Esophagus muscularis mucosa (tissue), 4 donors: Measurements from ENCODE around the gene RFFL. TPM values are rescaled to one million over a fixed set of nuclear protein-coding genes. Genes with fewer than 3 reads are reported as not detected.

Experiments used
- DNase-seq: peaks from one replicate; pipeline ENCODE4 v3.0.0-alpha.2; 2017; ENCODE audit errors: extremely low spot score
- H3K27ac ChIP-seq, 4 donors: fragments of 200-600 bp; sonication (generic); replicated peaks in 1 of 4; 1 replicate in 3 of 4; 2 replicates in 1 of 4; pipeline ENCODE4 v1.5.1; 2016 to 2019; ENCODE audit warnings: mild to moderate bottlenecking in 1 of 4
- H3K27me3 ChIP-seq, 4 donors: fragments of 200-600 bp; sonication (generic); one replicate each; pipeline versions ENCODE4 v1.5.1 to v1.6.0; 2016 to 2019
- H3K36me3 ChIP-seq, 4 donors: fragments of 200-600 bp; sonication (generic); one replicate each; pipeline ENCODE4 v1.5.1; 2016 to 2019
- H3K4me1 ChIP-seq, 4 donors: fragments of 200-600 bp; sonication (generic); one replicate each; pipeline ENCODE4 v1.5.1; 2016 to 2019
- H3K4me3 ChIP-seq, 4 donors: fragments of 200-600 bp; sonication (generic); 1 replicate in 2 of 4; 2 replicates in 2 of 4; pipeline ENCODE4 v1.5.1; 2016 to 2019; ENCODE audit warnings: mild to moderate bottlenecking in 4 of 4, moderate library complexity in 1 of 4
- H3K9me3 ChIP-seq, 4 donors: fragments of 200-600 bp; sonication (generic); 1 replicate in 3 of 4; 2 replicates in 1 of 4; pipeline ENCODE4 v1.5.1; 2016 to 2019
- EP300 ChIP-seq: sonication (generic); formaldehyde crosslinking; IDR thresholded peaks from one replicate; pipeline ENCODE4 v1.6.1; 2017; ENCODE audit warnings: antibody characterized with exemption
- POLR2A ChIP-seq: fragments of 450-650 bp; IDR thresholded peaks from one replicate; pipeline ENCODE4 v1.6.1; 2017; ENCODE audit warnings: antibody characterized with exemption, moderate library complexity, mild to moderate bottlenecking, low read depth
- POLR2AphosphoS5 ChIP-seq, 2 donors: sonication (generic); formaldehyde crosslinking; IDR thresholded peaks; one replicate each; pipeline ENCODE4 v1.6.1; 2017; ENCODE audit warnings: antibody characterized with exemption in 2 of 2
- WGBS: methylation state at CpG from one replicate; pipeline ENCODE4 v1.1.5; 2018; 5-methylcytosine and 5-hydroxymethylcytosine counted together
- intact Hi-C: fragments of 100-400 bp; cut with DNase I; formaldehyde crosslinking; loops from one replicate; pipeline ENCODE4 v1.15.1; 2023
- total RNA-seq, 4 donors: library from RNA; depleted of rRNA; stranded (reverse); fragments of >200 nt; gene quantifications; one replicate each; pipeline versions ENCODE4 v1.1.0 to v1.2.1, GENCODE V29; 2016
- TF ChIP-seq, protein P1 (sequence below), 3 experiments: fragments of 200-600 bp in 2 of 3; fragments of 450-650 bp in 1 of 3; sonication (generic) in 2 of 3; IDR thresholded peaks; one replicate each; pipeline ENCODE4 v1.5.1; 2017 to 2019; ENCODE audit warnings: antibody characterized with exemption in 3 of 3, mild to moderate bottlenecking in 2 of 3, moderate library complexity in 1 of 3

Gene RFFL
- total RNA-seq, 4 donors from 2014 or later = 19.5 to 40.9 (median 33.3) TPM

GRCh38 chr17:35068249-35068648, 4.7 kb upstream of the RFFL start:
- TF ChIP-seq POLR2AphosphoS5 (IDR thresholded peaks at IDR 0.05) = no peak
- no peak for TF ChIP-seq POLR2A
- TF ChIP-seq EP300 = no peak
- TF ChIP-seq, protein P1, sequence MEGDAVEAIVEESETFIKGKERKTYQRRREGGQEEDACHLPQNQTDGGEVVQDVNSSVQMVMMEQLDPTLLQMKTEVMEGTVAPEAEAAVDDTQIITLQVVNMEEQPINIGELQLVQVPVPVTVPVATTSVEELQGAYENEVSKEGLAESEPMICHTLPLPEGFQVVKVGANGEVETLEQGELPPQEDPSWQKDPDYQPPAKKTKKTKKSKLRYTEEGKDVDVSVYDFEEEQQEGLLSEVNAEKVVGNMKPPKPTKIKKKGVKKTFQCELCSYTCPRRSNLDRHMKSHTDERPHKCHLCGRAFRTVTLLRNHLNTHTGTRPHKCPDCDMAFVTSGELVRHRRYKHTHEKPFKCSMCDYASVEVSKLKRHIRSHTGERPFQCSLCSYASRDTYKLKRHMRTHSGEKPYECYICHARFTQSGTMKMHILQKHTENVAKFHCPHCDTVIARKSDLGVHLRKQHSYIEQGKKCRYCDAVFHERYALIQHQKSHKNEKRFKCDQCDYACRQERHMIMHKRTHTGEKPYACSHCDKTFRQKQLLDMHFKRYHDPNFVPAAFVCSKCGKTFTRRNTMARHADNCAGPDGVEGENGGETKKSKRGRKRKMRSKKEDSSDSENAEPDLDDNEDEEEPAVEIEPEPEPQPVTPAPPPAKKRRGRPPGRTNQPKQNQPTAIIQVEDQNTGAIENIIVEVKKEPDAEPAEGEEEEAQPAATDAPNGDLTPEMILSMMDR (IDR thresholded peaks at IDR 0.05) = no peak
- no peak for DNase-seq
- Histone ChIP-seq H3K27me3 (no peaks in the 10 kb centered on the region), H3K27ac (no peak overlapping the region), H3K36me3 (no peaks in the 10 kb centered on the region), H3K4me1 (peaks cover 9 to 13% (median 11%) of the 10 kb centered on the region in 4 donors), H3K9me3 (no peaks in the 10 kb centered on the region), H3K4me3 (no peak overlapping the region)
- WGBS = 90% methylated on average over 2 of the region's 2 CpGs
- intact Hi-C loops = no loop called here

- WGBS = 94% methylated on average over 4 of the region's 4 CpGs
- DNase-seq = no peak
- Histone ChIP-seq H3K4me3 (no peak overlapping the region), H3K27ac (no peak overlapping the region), H3K4me1 (peaks cover 14 to 21% (median 17%) of the 10 kb centered on the region in 4 donors), H3K9me3 (no peaks in the 10 kb centered on the region), H3K36me3 (peaks cover 0 to 7% (median 6%) of the 10 kb centered on the region in 4 donors), H3K27me3 (no peaks in the 10 kb centered on the region)
- TF ChIP-seq POLR2AphosphoS5 (IDR thresholded peaks at IDR 0.05) (no peak), POLR2A (no peak), EP300 (no peak)
- TF ChIP-seq, protein P1 (IDR thresholded peaks at IDR 0.05) = no peak
- intact Hi-C loops = no loop called here
These were observed 2.4 kb upstream of the RFFL start for GRCh38 chr17:35065880-35066279.

DNA sequence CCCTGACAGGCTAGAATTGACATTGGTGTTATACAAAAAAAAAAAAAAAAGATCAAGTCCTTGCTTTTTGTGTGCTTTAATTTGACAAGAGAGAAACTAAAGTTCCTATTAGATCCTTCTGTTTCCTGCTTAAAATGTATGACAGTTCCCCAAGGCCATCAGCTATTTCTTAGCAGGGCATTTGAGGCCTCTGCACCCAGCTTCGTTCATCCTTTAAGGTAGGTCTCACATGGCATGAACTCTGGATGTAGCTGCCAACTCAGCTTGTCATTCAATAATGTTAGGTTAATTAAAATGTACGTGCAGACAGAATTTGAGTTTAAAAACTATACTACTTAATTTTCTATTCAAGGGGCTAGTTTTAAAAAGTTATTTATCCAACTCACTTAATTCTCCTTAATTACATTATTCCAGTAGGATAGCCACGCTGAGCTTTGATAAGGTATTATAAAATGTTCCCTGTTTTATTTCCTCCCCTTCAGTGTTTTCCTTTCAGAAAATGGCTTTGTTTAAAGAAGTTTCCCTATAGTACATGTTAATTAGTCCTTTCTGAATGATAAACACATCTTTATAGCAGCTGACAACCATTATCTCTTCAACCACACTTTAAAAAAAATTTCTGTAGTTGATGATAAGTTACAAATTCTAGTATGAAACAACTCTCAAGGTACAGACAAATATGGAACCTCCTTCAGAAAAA, 1.2 kb upstream of the RFFL start:
- WGBS = 82% methylated on average over 3 of the region's 3 CpGs
- Histone ChIP-seq H3K27ac (peak overlapping the region; percentile 72 to 79 (median 78)), H3K9me3 (no peaks in the 10 kb centered on the region), H3K27me3 (no peaks in the 10 kb centered on the region), H3K4me3 (no peak overlapping the region), H3K36me3 (peaks cover 0 to 7% (median 6%) of the 10 kb centered on the region in 4 donors), H3K4me1 (peaks cover 14 to 21% (median 17%) of the 10 kb centered on the region in 4 donors)
- DNase-seq = no peak
- no peak for TF ChIP-seq EP300
- no peak for TF ChIP-seq POLR2A
- TF ChIP-seq, protein P1 (IDR thresholded peaks at IDR 0.05) = no peak
- no peak for TF ChIP-seq POLR2AphosphoS5 (IDR thresholded peaks at IDR 0.05)
- intact Hi-C loops = loop anchor here (5.0 kb wide), 1 partner anchor 42 kb away; no protein-coding TSS in a partner anchor

- Histone ChIP-seq H3K36me3 (peaks cover 0 to 7% (median 6%) of the 10 kb centered on the region in 4 donors), H3K4me1 (peaks cover 14 to 21% (median 17%) of the 10 kb centered on the region in 4 donors), H3K27ac (peak overlapping the region in 1 of 4 donors; percentile 72), H3K27me3 (no peaks in the 10 kb centered on the region), H3K9me3 (no peaks in the 10 kb centered on the region), H3K4me3 (no peak overlapping the region)
- TF ChIP-seq, protein P1 (IDR thresholded peaks at IDR 0.05) = no peak
- no peak for TF ChIP-seq POLR2A
- no peak for TF ChIP-seq EP300
- no peak for TF ChIP-seq POLR2AphosphoS5 (IDR thresholded peaks at IDR 0.05)
- DNase-seq = no peak
- WGBS = 91% methylated on average over 3 of the region's 3 CpGs
- intact Hi-C loops = loop anchor here (5.0 kb wide), 1 partner anchor 40 kb away; no protein-coding TSS in a partner anchor
These were observed 1.2 kb downstream of the RFFL start for GRCh38 chr17:35062308-35062707.
